Ishikawa (cell line): Measurements from ENCODE around the gene LEKR1.

Experiments used
- CEBPB ChIP-seq: IDR thresholded peaks from 2 replicates; pipeline ENCODE4 v1.6.1; 2012
- EP300 ChIP-seq: IDR thresholded peaks from 2 replicates; pipeline ENCODE4 v1.6.1; 2012; ENCODE audit warnings: borderline replicate concordance
- TAF1 ChIP-seq: IDR thresholded peaks from 2 replicates; pipeline ENCODE4 v1.6.1; 2012; ENCODE audit warnings: low read depth, mild to moderate bottlenecking
- TCF12 ChIP-seq: IDR thresholded peaks from 2 replicates; pipeline ENCODE4 v1.6.1; 2012; ENCODE audit warnings: low read depth
- TEAD4 ChIP-seq: IDR thresholded peaks from 2 replicates; pipeline ENCODE4 v1.6.1; 2012
- YY1 ChIP-seq: IDR thresholded peaks from 2 replicates; pipeline ENCODE4 v1.6.1; 2012; ENCODE audit warnings: low read depth
- TF ChIP-seq, protein P1 (sequence below): IDR thresholded peaks from 2 replicates; pipeline ENCODE4 v1.6.1; 2012
- TF ChIP-seq, protein P2 (sequence below): IDR thresholded peaks from 2 replicates; pipeline ENCODE4 v1.6.1; 2012

DNA sequence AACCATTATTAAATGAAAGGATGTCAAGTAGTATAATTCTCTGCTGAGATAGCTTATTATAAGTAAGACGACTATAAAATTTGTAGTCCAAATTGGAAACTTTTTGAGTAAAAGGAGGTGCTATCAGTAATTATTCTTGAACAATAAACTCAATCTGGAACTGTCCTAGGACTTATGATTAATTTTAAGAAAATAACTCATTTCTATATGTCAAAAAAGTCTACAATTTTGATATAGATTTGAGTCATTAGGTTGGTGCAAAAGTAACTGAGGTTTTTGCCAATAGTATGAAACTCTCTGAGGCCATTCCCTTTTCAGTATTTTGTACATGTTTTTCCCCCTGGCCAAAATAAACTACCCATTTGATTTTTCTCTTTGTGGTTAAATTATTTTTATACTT, 41.0 kb downstream of the LEKR1 start:
- TF ChIP-seq, protein P1, sequence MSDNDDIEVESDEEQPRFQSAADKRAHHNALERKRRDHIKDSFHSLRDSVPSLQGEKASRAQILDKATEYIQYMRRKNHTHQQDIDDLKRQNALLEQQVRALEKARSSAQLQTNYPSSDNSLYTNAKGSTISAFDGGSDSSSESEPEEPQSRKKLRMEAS = no peak
- no peak for TF ChIP-seq TCF12
- TF ChIP-seq YY1 = no peak
- TF ChIP-seq CEBPB = no peak
- no peak for TF ChIP-seq TAF1
- no peak for TF ChIP-seq EP300
- no peak for TF ChIP-seq TEAD4
- TF ChIP-seq, protein P2, sequence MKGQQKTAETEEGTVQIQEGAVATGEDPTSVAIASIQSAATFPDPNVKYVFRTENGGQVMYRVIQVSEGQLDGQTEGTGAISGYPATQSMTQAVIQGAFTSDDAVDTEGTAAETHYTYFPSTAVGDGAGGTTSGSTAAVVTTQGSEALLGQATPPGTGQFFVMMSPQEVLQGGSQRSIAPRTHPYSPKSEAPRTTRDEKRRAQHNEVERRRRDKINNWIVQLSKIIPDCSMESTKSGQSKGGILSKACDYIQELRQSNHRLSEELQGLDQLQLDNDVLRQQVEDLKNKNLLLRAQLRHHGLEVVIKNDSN = no peak
